Brain microvascular endothelial cell (primary cell): ENCODE measurements around the gene MUC5B.

Experiments
- DNase-seq: peaks from one replicate; pipeline ENCODE4 v3.0.0-alpha.2; 2020
- H3K27ac ChIP-seq: fragments of 250-450 bp; sonication (Bioruptor Pico); 2 replicates; pipeline ENCODE4 v1.5.1; 2020; ENCODE audit warnings: mild to moderate bottlenecking, moderate library complexity
- H3K27me3 ChIP-seq: fragments of 250-450 bp; sonication (Bioruptor Pico); replicated peaks from 2 replicates; pipeline ENCODE4 v1.5.1; 2020; ENCODE audit warnings: mild to moderate bottlenecking
- H3K36me3 ChIP-seq: fragments of 250-450 bp; sonication (Bioruptor Pico); replicated peaks from 2 replicates; pipeline ENCODE4 v1.5.1; 2020; ENCODE audit warnings: mild to moderate bottlenecking
- H3K4me3 ChIP-seq: 2 replicates; pipeline ENCODE4 v1.5.1; 2011; ENCODE audit warnings: low read depth, mild to moderate bottlenecking, control low read depth, low read length, moderate library complexity
- CTCF ChIP-seq: IDR thresholded peaks from 2 replicates; pipeline ENCODE4 v1.5.1; 2011; ENCODE audit warnings: low read depth, mild to moderate bottlenecking, moderate library complexity, low read length, control low read depth, inconsistent platforms; ENCODE audit errors: missing control alignments
- in situ Hi-C: cut with HindIII; loops from 2 replicates; pipeline ENCODE4 v1.10.0; 2017; ENCODE audit warnings: low sequenced_read_pairs, low pct_ligation_motif_present

MUC5B gene

GRCh38 chr11:1277936-1278512, 55.2 kb downstream of the MUC5B start:
- Histone ChIP-seq H3K27me3 (no peaks in the 10 kb centered on the region), H3K36me3 (peaks cover 28% of the 10 kb centered on the region), H3K4me3 (no peak overlapping the region), H3K27ac (no peak overlapping the region)
- in situ Hi-C loops, result no loop called here
- no peak for TF ChIP-seq CTCF
- DNase-seq, result no peak

- Histone ChIP-seq H3K27ac (no peak overlapping the region), H3K27me3 (no peaks in the 10 kb centered on the region), H3K36me3 (peaks cover 28% of the 10 kb centered on the region), H3K4me3 (no peak overlapping the region)
- in situ Hi-C loops, result no loop called here
- TF ChIP-seq CTCF, result no peak
- no peak for DNase-seq
These were observed 56.2 kb downstream of the MUC5B start for GRCh38 chr11:1278766-1279673.

- H3K36me3 ChIP-seq, result peaks cover 28% of the 10 kb centered on the region
These were observed 56.8 kb downstream of the MUC5B start for GRCh38 chr11:1279674-1280055.

GRCh38 chr11:1280116-1281035, 57.5 kb downstream of the MUC5B start:
- Histone ChIP-seq H3K27me3 (no peaks in the 10 kb centered on the region), H3K4me3 (no peak overlapping the region), H3K36me3 (peaks cover 26% of the 10 kb centered on the region), H3K27ac (no peak overlapping the region)
- TF ChIP-seq CTCF, result no peak
- no peak for DNase-seq
- in situ Hi-C loops, result no loop called here

More at GRCh38 chr11:1279674-1280055, 56.8 kb downstream of the MUC5B start:
- no peaks in the 10 kb centered on the region for H3K27me3 ChIP-seq
- H3K27ac ChIP-seq, result no peak overlapping the region
- no peak for TF ChIP-seq CTCF
- no peak for DNase-seq
- in situ Hi-C loops, result no loop called here
- no peak overlapping the region for H3K4me3 ChIP-seq

DNA sequence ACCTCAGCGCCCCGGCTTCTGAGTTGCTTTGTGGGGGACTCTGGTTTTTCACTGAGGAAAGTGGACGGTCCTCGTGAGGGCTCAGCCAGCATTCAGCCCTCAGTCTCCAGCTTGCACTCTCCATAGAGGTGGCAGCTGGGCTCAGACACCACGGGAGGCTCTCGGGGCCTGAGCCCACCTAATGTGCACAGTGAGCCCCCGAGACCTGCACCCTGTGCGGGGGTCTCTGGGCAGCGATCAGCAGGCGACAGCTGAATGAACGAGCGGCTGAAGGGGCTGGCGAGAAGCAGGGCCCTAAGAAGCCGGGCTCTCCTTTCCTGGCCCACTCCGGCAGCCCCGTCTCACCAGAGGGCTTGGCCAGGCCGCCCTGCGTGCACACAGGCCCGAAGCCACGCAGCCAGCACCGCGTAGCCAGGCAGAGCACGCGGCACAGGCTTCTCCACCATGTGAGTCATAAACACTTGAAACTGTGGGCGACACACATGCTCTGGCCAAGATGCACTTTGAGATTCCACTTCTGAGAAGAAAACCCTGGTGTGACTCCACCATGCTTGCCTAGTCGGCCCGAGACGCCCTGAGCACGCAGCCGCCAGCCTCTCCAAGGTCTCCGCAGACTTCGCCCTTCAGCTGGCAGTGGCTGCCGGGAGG, 58.6 kb downstream of the MUC5B start:
- Histone ChIP-seq H3K4me3 (no peak overlapping the region), H3K36me3 (peaks cover 20% of the 10 kb centered on the region), H3K27ac (no peak overlapping the region), H3K27me3 (no peaks in the 10 kb centered on the region)
- TF ChIP-seq CTCF, result no peak
- no peak for DNase-seq
- in situ Hi-C loops, result no loop called here
